Activated CD8-positive, alpha-beta T cell treated with anti-CD3 and anti-CD28 coated beads, Interleukin-2, amount 10 ng/mL, durations not matched to agents 7 days and 5 days (primary cell): Measurements from ENCODE around the gene TTC23. TPM values are rescaled to one million over a fixed set of nuclear protein-coding genes. Genes with fewer than 3 reads are reported as not detected.

Experiments
- ATAC-seq: fragments of 150-1000 bp; cut with Tn5 transposase; one replicate; pipeline ENCODE4 v1.10.0; 2021; ENCODE audit warnings: moderate library complexity
- CTCF ChIA-PET: fragments of 350-600 bp; sonication (Branson Sonifier 250); formaldehyde crosslinking; loops from one replicate; lab custom pipeline; 2021; ENCODE audit warnings: antibody characterized with exemption; lab: Charles Lee
- POLR2A ChIA-PET: fragments of 350-600 bp; sonication (Branson Sonifier 250); formaldehyde crosslinking; loops from one replicate; lab custom pipeline; 2021; ENCODE audit warnings: antibody characterized with exemption; lab: Charles Lee
- DNase-seq: peaks from one replicate; pipeline ENCODE4 v3.0.0-alpha.2; 2020
- H3K27ac Mint-ChIP-seq: one replicate; pipeline ENCODE4 v1.8.0; 2021; ENCODE audit warnings: mild to moderate bottlenecking, mixed read lengths
- H3K27me3 Mint-ChIP-seq: one replicate; pipeline ENCODE4 v1.8.0; 2021; ENCODE audit warnings: low read depth, mixed read lengths
- H3K36me3 Mint-ChIP-seq: one replicate; pipeline ENCODE4 v1.8.0; 2021; ENCODE audit warnings: low read depth, mixed read lengths
- H3K4me1 Mint-ChIP-seq: one replicate; pipeline ENCODE4 v1.8.0; 2021; ENCODE audit warnings: low read depth, mixed read lengths
- H3K4me3 Mint-ChIP-seq: one replicate; pipeline ENCODE4 v1.8.0; 2021; ENCODE audit warnings: mild to moderate bottlenecking, mixed read lengths
- H3K9me3 Mint-ChIP-seq: one replicate; pipeline ENCODE4 v1.8.0; 2022; ENCODE audit warnings: mixed read lengths; ENCODE audit not compliant: insufficient read depth
- total RNA-seq, 2 experiments: library from RNA; stranded (reverse); gene quantifications; one replicate each; pipeline ENCODE4 v1.2.3, GENCODE V29; 2021

TTC23 gene
- total RNA-seq, 2 experiments from 2014 or later, result 0.65 to 0.82 TPM

GRCh38 chr15:99092554-99093172 lies 156.7 kb downstream of the TTC23 start:
- Mint-ChIP-seq H3K4me3 (no peak overlapping the region), H3K27ac (no peak overlapping the region), H3K27me3 (no peaks in the 10 kb centered on the region), H3K36me3 (no peaks in the 10 kb centered on the region), H3K4me1 (peaks cover 6% of the 10 kb centered on the region), H3K9me3 (no peaks in the 10 kb centered on the region)
- CTCF ChIA-PET, result interaction anchor here (1.9 kb wide), 1 partner anchor 16 kb away, joined by 4 read pairs; no protein-coding TSS in a partner anchor
- DNase-seq (no peak), ATAC-seq (no peak)
- POLR2A ChIA-PET, result no interaction called here

GRCh38 chr15:99090938-99091337 lies 158.4 kb downstream of the TTC23 start:
- CTCF ChIA-PET, result interaction anchor here (1.3 to 3.0 kb wide), 2 partner anchors 9 to 15 kb away, joined by 5 to 16 read pairs; no protein-coding TSS in a partner anchor
- no peaks in the 10 kb centered on the region for H3K9me3 Mint-ChIP-seq
- no peaks in the 10 kb centered on the region for H3K36me3 Mint-ChIP-seq
- H3K27me3 Mint-ChIP-seq, result no peaks in the 10 kb centered on the region
- no peak overlapping the region for H3K27ac Mint-ChIP-seq
- POLR2A ChIA-PET, result no interaction called here
- no peak overlapping the region for H3K4me3 Mint-ChIP-seq
- ATAC-seq, result no peak
- DNase-seq, result no peak
- peaks cover 6% of the 10 kb centered on the region for H3K4me1 Mint-ChIP-seq

GRCh38 chr15:99090011-99090699 lies 159.2 kb downstream of the TTC23 start:
- ChIA-PET CTCF (interaction anchor here (1.3 to 3.0 kb wide), 2 partner anchors 10 to 14 kb away, joined by 5 to 16 read pairs; no protein-coding TSS in a partner anchor), POLR2A (no interaction called here)
- no peak for DNase-seq
- Mint-ChIP-seq H3K27ac (no peak overlapping the region), H3K27me3 (no peaks in the 10 kb centered on the region), H3K4me3 (no peak overlapping the region), H3K9me3 (no peaks in the 10 kb centered on the region), H3K4me1 (peaks cover 6% of the 10 kb centered on the region), H3K36me3 (no peaks in the 10 kb centered on the region)
- ATAC-seq, result no peak

- Mint-ChIP-seq H3K27ac (no peak overlapping the region), H3K27me3 (peaks cover 2% of the 10 kb centered on the region), H3K4me3 (no peak overlapping the region), H3K36me3 (no peaks in the 10 kb centered on the region), H3K9me3 (no peaks in the 10 kb centered on the region), H3K4me1 (peaks cover 6% of the 10 kb centered on the region)
- DNase-seq (no peak), ATAC-seq (no peak)
- POLR2A ChIA-PET, result interaction anchor here (0.8 kb wide), 1 partner anchor 14 kb away, joined by 3 read pairs; no protein-coding TSS in a partner anchor
- CTCF ChIA-PET, result no interaction called here
Measured at GRCh38 chr15:99087405-99087943, 161.9 kb downstream of the TTC23 start.

GRCh38 chr15:99086327-99086667 lies 163.1 kb downstream of the TTC23 start:
- no peak for ATAC-seq
- no peak for DNase-seq
- Mint-ChIP-seq H3K27ac (no peak overlapping the region), H3K27me3 (peaks cover 5% of the 10 kb centered on the region), H3K36me3 (no peaks in the 10 kb centered on the region), H3K4me1 (peaks cover 6% of the 10 kb centered on the region), H3K4me3 (no peak overlapping the region), H3K9me3 (no peaks in the 10 kb centered on the region)
- ChIA-PET CTCF (interaction anchor here (1.3 kb wide), 1 partner anchor 10 kb away, joined by 12 read pairs; no protein-coding TSS in a partner anchor), POLR2A (no interaction called here)

Other genes with a start within 250 kb of the TTC23 start
- gene PGPEP1L, start 241.8 kb downstream of the TTC23 start, total RNA-seq, result not detected
- under 1 TPM; 0.18 to 0.29 TPM for gene SYNM, start 144.5 kb downstream of the TTC23 start, total RNA-seq
- gene LRRC28, start 1.9 kb upstream of the TTC23 start, total RNA-seq, result 10 to 100 TPM; 18.3 to 19.3 TPM